Measurements from ENCODE around the gene FAM24B.

DNA sequence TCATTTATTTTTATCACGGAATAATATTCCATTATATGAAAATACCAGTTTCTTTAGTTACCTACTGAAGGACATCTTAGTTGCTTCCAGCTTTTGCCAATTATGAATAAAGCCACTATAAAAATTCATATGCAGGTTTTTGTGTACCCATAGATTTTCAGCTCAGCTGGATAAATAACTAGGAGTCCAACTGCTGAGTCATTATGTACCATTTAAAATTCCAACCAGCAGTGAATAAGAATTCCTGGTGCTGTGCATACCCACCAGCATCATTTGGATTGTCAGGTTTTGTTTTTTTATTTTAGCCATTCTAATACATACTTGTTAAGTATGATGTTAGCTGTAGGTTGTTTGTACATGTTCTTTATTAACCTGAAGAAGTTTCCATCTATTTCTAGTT, 14.5 kb downstream of the FAM24B start:
- TF ChIP-seq, protein P1, sequence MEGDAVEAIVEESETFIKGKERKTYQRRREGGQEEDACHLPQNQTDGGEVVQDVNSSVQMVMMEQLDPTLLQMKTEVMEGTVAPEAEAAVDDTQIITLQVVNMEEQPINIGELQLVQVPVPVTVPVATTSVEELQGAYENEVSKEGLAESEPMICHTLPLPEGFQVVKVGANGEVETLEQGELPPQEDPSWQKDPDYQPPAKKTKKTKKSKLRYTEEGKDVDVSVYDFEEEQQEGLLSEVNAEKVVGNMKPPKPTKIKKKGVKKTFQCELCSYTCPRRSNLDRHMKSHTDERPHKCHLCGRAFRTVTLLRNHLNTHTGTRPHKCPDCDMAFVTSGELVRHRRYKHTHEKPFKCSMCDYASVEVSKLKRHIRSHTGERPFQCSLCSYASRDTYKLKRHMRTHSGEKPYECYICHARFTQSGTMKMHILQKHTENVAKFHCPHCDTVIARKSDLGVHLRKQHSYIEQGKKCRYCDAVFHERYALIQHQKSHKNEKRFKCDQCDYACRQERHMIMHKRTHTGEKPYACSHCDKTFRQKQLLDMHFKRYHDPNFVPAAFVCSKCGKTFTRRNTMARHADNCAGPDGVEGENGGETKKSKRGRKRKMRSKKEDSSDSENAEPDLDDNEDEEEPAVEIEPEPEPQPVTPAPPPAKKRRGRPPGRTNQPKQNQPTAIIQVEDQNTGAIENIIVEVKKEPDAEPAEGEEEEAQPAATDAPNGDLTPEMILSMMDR (IDR thresholded peaks at IDR 0.05), result no peak
- no peak for TF ChIP-seq POLR2A (IDR thresholded peaks at IDR 0.05)
- TF ChIP-seq POLR2AphosphoS5 (IDR thresholded peaks at IDR 0.05; ENCODE audit: insufficient read depth in 1 of 2, low read depth in 1 of 2), result no peak
